GM12865 (cell line): ENCODE data around the gene FAM241A.
"Not testable (repeated sequence)": the region's sequence is repeated elsewhere in the genome, so short reads cannot be mapped to it uniquely, and the experiment has no call there.

Experiments used
- DNase-seq: peaks from one replicate; pipeline ENCODE4 v3.0.0; 2010; ENCODE audit warnings: low read depth
- H3K4me3 ChIP-seq: 2 replicates; pipeline ENCODE4 v1.5.1; 2011; ENCODE audit warnings: mild to moderate bottlenecking, low read depth, low read length, control low read depth
- TF ChIP-seq, protein P1 (sequence below): IDR thresholded peaks from 2 replicates; pipeline ENCODE4 v1.5.1; 2011; ENCODE audit warnings: low read length, control low read depth, low read depth, inconsistent platforms; ENCODE audit not compliant: insufficient read depth; ENCODE audit errors: missing control alignments

FAM241A gene

DNA sequence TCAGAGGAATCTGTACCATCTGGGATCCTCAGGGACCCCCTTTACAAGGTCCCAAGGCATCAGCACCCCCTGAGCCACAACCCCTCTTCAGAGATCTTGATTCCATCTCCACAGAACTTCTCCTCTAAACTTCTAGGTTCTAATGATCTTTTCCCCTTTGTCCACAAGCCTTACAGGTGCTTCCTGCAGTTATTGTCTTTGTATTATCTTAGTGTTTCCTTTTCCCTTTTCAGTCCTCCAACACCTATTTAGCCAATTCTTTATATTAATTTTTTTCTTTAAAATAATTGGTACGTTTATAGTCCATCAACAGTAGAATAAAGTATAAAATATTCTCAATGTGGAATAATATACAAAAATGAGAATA, 35.2 kb upstream of the FAM241A start:
- H3K4me3 ChIP-seq: no peak overlapping the region
- TF ChIP-seq, protein P1, sequence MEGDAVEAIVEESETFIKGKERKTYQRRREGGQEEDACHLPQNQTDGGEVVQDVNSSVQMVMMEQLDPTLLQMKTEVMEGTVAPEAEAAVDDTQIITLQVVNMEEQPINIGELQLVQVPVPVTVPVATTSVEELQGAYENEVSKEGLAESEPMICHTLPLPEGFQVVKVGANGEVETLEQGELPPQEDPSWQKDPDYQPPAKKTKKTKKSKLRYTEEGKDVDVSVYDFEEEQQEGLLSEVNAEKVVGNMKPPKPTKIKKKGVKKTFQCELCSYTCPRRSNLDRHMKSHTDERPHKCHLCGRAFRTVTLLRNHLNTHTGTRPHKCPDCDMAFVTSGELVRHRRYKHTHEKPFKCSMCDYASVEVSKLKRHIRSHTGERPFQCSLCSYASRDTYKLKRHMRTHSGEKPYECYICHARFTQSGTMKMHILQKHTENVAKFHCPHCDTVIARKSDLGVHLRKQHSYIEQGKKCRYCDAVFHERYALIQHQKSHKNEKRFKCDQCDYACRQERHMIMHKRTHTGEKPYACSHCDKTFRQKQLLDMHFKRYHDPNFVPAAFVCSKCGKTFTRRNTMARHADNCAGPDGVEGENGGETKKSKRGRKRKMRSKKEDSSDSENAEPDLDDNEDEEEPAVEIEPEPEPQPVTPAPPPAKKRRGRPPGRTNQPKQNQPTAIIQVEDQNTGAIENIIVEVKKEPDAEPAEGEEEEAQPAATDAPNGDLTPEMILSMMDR: no peak
- no peak for DNase-seq

DNA sequence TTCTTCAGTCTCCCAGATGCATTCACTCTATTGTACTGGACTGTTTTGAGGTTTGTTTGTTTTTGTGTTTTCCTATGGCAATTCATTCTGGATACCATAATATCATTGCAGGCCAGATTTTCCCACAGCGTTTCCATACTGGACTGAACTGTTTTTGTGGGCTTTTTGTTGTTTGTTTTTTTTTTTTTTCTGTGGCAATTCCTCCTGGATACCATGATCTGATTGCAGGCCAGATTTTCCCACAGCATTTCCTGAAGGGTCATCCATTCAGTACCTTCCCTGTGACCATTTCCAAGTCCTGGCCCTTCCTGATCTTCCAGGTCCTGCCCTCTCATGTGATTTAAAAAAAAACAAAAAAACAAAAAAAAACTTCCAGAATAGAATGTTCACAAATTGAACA, 33.9 kb upstream of the FAM241A start:
- DNase-seq: no peak
- no peak overlapping the region for H3K4me3 ChIP-seq
- TF ChIP-seq, protein P1: no peak

DNA sequence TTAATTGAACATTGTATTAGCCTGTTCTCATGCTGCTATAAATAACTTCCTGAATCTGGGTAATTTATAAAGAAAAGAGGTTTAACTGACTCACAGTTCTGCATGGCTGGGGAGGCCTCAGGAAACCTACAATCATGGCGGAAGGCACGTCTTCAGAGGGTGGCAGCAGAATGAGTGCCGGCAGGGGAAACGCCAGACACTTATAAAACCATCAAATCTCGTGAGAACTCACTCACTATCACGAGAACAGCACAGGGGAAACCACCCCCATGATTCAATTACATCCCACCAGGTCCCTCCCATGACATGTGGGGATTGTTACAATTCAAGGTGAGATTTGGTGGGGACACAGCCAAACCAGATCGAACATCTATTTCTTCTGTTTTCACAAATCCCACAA, 33.2 kb upstream of the FAM241A start:
- not testable (repeated sequence) for DNase-seq, H3K4me3 ChIP-seq

DNA sequence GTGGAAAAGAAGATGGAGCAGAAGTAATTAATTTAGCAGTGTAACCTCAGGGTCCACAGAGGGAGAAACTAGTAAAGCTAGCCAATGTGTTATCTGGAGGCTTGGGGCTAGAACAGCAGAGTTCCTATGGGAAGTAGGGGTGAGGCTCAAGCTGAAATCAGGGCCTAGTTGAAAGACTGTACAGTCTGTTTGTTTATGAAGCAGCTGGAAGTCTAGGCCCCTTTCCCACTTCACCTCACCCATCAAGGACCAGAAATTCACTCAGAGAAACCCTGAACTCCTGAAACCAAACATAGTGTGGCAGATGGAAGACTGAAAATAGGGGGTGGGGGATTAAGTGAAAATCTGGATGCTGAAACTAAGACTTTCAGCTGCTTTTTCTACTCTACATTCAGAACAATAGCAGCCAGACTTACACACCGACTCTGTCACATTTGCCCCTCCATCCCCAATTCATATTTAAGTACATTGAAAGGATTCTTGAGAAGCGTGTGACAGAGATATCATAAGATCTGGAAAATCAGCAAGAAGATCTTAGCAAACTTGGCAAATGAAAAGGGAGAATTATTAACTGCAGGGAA, 32.6 kb upstream of the FAM241A start:
- TF ChIP-seq, protein P1: no peak
- no peak overlapping the region for H3K4me3 ChIP-seq
- no peak for DNase-seq

DNA sequence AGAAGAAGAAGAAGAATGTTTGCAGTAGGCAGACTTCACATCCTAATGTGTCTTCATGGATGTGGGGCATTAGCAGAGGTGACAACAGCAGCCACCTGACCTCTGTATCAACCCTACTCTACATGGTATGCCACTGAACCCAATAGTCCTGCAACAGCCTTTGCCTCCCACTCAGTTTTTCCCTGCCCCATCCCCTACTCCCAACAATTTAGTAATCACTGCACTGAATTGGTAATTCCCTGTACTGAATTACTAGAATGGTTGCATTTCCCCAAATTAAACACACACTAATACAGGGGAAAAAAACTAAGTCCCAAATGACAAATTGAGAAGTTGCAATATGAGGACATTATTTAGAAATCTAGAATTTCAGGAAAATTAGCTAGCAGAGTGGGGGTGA, 31.4 kb upstream of the FAM241A start:
- no peak for DNase-seq
- TF ChIP-seq, protein P1: no peak
- no peak overlapping the region for H3K4me3 ChIP-seq

DNA sequence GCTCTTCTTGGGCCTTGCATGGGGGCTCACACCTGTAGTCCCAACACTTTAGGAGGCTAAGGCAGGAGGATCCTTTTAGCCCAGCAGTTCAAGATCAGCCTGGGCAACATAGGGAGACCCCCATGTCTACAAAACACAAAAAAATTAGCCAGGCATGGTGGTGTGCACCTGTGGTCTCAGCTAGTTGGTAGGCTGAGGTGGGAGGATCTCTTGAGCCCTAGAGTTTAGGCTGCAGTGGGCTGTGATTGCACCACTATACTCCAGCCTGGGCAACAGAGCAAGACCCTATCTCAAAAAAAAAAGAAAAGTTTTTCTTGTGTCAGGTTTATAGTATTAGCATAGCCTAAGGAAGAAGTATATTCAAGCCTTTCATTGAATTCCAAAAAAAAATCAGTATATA, 30.8 kb upstream of the FAM241A start:
- TF ChIP-seq, protein P1: no peak
- H3K4me3 ChIP-seq: no peak overlapping the region
- DNase-seq: no peak

DNA sequence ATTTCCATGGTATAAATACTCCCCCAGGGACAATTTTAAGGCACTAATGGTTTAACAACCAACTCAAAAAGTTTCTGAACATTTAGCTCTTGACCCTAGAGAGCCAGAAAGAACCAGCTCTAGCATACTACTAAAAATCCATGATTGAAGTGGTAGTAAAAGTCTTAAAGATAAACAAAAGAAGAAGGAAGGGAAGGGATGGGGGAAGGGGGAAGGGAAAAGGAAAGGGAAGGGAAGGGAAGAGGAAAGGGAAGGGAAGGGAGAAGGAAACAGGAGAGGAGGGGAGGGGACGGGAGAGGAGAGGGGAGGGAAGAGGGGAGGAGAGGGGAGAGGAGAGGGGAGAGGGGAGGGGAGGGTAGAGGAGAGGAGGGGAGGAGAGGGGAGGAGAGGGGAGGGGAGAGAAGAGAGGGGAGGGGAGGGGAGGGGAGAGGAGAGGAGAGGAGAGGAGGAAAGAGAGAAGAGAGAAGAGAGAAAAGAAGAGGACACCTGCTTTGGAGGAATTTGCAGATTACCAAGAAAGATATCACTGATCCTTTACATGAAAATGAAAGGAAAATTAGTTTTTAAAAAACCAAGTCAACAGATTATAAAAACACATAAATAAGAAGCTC, 26.4 kb upstream of the FAM241A start:
- H3K4me3 ChIP-seq: no peak overlapping the region; the same call in 1 of the 2 replicates
- no peak for DNase-seq
- TF ChIP-seq, protein P1: no peak
